Erythroblast (primary cell): ENCODE measurements around the gene ACMSD.
"Not testable (repeated sequence)": the region's sequence is repeated elsewhere in the genome, so short reads cannot be mapped to it uniquely, and the experiment has no call there.

Source experiments
- DNase-seq, 2 experiments: peaks; one replicate each; lab custom pipeline; 2025; lab: John Stamatoyannopoulos, UW
- GATA1 ChIP-seq: IDR thresholded peaks from 2 replicates; pipeline ENCODE4 v1.6.1; 2011; ENCODE audit warnings: low read depth, mild to moderate bottlenecking, control low read depth, low read length, moderate library complexity
- POLR2A ChIP-seq: IDR thresholded peaks from 2 replicates; pipeline ENCODE4 v1.6.1; 2011; ENCODE audit warnings: mild to moderate bottlenecking, low read length

ACMSD gene

DNA sequence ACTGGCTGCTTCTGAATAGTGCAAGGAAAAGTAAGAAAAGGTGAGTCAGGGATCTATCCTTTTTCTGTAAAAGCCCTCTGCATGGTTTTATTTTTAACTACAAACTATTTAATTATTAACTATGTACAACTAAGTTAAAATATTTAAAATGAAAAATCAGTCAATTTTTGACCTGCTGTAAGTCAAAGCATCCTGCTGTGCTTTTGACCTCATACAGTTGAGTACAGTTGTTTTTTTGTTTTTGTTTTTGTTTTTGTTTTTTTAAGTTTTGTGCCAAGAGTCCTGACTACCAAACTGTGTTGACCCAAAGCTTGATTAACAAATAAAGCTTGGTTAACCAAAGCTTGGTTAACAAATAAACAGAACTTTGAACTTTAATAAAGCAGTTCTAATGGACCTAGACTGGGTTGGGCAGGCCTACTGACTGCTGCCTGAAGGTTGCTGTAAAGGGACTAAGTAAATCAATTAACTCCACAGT, at the start of gene ACMSD:
ACMSD (plus strand) TSS at position 474 of the 478 bp plus-strand sequence. CDS start 67 bp downstream, outside the sequence.
- no peak for DNase-seq
- TF ChIP-seq POLR2A: no peak
- no peak for TF ChIP-seq GATA1

DNA sequence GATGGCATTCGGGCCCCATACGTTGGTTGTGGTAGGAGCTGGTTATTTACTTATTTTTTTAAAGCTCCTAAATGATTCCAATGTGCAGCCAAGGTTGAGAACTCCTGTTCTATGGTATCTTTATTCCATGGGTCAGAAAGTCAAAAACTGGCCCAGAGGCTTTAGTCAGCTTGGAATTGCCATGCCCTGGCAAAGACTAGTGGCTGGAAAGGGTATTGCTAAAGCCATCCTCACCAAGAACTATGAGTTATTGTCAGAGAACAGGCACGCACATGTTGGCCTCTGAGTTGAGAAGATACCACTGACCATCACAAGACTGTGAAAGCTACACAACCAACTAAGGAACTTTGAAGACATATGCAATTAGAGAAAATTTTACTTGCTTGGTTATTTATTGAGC, 47.9 kb upstream of the ACMSD start:
- TF ChIP-seq POLR2A: no peak
- TF ChIP-seq GATA1: no peak
- DNase-seq: peak in 1 of 2 experiments; percentile 7

DNA sequence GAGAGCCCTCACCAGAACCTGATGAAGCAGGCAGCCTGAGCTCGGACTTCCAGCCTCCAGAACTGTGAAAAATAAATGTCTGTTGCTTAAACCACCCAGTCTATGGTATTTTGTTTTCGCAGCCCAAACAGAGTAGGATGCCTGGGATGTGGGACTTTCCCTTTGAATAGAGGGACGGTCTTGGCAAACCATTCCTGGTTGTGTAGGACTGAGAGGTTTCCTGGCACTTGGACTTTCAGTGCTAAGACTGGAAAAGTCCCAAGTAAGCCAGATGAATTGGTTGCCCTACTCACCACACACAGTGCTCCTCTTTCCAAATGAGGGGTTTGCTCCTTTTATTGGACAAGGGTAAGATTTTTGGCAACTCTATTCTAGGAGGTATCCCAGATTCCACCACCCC, 46.8 kb upstream of the ACMSD start:
- DNase-seq: no peak
- TF ChIP-seq POLR2A (no peak), GATA1 (no peak)

DNA sequence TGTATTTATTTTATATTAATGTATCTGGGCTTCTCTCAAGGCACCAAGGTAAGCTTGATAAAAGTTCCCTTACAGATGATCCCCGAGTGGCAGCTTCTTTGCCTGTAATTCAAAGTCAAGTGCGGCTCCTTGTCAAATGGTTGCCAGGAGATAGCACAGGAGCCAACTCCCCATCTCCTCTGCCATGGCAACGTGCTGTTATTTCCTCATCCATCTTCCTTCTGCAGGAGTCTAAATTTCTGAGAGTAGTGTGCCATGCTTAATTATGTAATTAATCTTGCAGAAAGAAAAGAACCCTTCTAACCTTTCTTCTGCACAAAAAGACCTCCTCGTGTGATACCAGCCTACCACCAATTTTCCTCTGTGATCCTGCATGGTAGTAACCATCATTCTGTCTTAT, 46.2 kb upstream of the ACMSD start:
- DNase-seq: no peak
- TF ChIP-seq GATA1 (no peak), POLR2A (no peak)

DNA sequence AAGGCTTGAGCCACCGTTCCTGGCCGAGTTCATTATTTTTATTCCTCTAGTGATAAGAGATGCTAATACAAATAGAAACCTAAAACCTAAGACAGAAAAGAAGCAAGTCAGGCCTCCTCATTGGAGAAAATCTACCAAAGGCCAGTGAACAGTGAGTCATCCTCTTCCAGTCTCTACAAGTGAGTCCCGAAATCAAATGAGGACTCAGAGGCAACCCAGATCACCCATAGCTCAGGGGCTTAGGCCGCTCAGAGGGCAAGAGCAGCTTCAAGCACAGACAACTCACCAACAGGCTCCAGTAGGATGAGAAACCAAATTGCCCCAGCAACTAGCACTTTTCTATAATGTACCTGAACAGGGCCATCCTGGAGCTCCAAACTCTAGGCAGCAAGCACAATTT, 42.7 kb upstream of the ACMSD start:
- TF ChIP-seq POLR2A (no peak), GATA1 (no peak)
- DNase-seq: no peak

DNA sequence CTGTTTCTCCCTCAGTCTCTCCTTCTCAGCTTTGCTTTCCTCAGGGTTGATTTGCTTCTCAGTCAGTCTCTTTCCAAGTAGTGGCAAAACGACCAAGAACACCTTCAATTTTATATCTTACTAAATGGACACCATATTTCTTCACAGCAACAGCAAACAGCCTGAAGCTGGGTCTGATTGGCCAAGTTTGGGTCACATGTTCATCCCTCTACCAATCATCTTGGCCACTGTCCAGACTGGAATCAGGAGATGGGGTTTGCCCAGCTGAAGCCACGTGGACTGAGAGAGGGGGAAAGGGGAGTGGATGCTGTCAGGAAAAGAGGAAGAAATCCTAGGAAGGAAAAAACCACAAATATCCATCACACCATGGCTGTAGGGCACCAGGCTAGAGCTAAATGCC, 42.0 kb upstream of the ACMSD start:
- TF ChIP-seq POLR2A (no peak), GATA1 (no peak)
- DNase-seq: no peak

DNA sequence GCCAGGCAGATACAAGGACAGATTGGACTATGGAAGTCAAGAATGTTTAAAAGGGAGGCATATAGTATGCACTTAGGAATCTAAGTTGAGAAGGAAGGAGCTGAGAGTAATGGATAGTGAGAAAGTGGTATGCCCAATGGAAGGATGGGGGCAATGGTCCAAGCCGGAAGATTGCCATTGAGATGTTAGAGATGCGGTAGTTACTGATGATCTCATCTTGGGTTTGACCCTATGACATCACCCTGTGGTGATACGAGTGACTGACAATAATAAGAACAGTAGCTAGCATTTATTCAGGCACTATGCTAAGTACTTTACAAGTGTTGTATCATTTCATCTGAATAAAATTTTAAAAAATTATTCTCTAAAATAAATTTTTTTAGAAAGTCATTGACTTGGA, 38.5 kb upstream of the ACMSD start:
- no peak for TF ChIP-seq POLR2A
- TF ChIP-seq GATA1: no peak
- no peak for DNase-seq

DNA sequence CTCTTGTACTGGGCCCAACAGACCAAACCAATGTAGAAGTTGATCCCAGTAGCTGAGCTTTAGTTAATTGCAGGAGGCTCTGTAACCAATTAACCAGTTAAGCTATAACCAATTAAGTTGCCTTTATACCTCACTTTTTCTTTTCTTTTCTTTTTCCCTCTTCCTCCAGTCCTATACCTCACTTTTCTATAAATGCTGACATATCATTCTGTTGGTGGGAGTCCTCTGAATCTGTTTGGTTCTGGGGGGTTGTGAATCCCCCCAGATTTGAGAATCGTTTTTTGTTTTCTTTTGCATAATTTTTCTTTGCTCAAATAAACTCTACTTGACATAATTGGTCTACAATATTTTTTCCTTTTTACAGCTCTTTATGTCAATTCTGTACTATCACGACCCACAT, 38.1 kb upstream of the ACMSD start:
- no peak for DNase-seq
- no peak for TF ChIP-seq GATA1
- TF ChIP-seq POLR2A: no peak

DNA sequence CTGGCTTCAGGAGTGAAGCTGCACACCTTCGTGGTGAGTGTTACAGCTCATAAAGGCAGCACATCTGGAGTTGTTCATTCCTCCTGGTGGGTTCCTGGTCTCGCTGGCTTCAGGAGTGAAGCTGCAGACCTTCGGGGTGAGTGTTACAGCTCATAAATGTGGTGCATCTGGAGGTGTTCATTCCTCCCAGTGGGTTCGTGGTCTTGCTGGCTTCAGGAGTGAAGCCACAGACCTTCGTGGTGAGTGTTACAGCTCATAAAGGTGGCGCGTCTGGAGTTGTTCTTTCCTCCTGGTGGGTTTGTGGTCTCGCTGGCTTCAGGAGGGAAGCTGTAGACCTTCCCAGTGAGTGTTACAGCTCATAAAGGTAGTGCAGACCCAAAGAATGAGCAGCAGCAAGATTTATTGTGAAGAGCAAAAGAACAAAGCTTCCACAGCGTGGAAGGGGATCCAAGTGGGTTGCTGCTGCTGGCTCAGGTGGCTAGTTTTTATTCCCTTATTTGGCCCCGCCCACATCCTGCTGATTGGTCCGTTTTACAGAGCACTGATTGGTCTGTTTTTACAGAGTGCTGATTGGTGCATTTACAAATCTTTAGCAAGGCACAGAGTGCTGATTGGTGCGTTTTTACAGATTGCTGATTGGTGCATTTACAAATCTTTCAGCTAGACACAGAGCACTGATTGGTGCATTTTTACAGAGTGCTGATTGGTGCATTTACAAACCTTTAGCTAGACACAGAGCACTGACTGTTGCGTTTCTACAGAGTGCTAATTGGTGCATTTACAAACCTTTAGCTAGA, 34.6 kb upstream of the ACMSD start:
- not testable (repeated sequence) for DNase-seq

DNA sequence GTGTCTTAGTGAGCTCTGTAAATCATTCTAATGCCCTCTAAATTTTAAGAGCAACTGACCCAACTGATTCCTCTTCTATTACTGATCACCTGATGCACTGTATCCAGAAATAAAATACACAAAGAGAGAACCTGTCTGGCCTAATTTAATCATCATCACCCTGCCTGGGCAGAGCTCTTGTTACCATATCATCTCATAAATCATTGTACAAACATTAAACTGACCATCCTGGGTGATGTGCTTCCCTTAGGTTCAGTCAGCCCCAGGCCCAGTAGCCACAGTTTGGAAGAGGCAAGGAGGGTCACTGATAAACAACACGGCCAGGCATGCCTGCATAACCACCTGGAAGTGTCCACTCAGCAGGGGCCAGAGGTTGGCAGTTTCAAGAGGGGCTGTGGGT, 22.7 kb upstream of the ACMSD start:
- no peak for DNase-seq
- no peak for TF ChIP-seq POLR2A
- no peak for TF ChIP-seq GATA1

DNA sequence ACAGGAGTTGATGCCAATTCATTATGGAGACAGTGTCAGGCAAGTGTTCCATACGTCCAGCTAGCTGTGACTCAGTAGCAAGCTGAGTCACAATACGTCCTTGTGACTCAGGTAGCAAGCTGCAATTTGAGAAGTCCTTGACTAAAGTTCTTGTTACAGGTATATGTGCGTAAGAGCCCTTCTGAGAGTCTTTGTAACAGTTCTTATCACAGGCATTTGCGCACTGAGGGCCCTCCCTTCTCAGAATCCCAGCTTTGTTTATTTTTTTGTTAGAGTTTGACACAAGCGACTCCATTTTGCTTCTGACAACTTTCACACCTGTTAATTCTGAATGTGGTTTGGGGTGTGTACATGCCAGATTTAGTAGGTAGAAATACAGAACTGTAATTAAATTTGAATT, 20.1 kb upstream of the ACMSD start:
- no peak for DNase-seq

DNA sequence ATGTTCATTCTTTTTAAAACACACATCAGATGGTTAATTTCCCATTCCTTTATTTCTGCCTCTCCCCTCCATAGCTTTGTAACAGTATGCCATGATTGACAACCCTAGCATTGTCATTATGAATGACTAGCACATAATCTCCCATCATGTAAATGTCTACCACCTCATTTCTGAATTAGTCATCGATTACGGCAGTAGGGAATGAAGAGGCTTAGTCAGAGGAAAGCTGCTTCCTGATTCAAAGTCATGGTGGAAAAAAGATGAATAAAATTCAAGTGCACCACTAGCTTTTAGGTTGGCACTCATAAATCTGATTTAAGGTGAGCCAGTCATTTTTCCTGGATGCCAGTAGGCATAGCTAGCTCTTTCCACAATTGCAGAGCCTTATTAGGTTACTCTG, 19.1 kb upstream of the ACMSD start:
- TF ChIP-seq POLR2A (no peak), GATA1 (no peak)
- no peak for DNase-seq

More for the DNA sequence above, 20.1 kb upstream of the ACMSD start:
- TF ChIP-seq POLR2A (no peak), GATA1 (no peak)

DNA sequence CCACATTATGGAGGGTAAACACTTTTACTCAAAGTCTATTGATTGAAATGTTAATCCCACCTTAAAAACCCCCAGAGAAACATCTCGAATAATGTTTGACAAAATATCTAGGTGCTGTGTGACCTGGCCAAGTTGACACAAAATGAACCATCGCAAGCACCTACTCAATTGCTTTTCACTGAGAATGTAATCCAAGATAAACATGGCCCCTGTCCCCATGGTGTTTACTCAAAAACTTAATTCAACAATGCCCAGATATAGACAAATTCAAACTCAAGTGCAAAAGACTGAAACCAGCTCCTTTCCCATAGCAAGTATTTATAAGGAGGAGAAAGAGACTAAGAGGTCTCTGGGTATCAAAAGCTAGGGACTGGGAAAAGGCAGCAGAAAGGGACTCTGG, 15.0 kb upstream of the ACMSD start:
- TF ChIP-seq POLR2A: no peak
- no peak for TF ChIP-seq GATA1
- no peak for DNase-seq

DNA sequence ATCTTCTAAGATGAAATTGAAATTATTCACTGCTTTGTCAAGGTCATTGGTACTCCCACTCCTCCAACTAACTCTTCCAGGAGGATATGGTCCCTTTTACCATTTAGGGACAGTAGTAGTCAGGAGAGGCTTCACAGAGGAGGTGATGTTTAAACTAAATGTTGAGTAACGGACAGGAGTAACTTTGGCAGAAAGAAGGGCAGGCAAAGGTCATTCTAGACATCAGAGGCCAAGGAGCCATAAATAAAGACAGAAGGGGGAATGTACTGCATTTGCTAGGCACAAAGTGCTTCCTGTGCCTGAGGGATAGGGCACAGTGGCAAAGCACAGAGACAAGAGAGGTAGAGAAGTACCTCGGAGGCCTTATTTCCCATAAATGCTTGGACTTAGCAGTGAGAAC, 14.6 kb upstream of the ACMSD start:
- DNase-seq: no peak
- no peak for TF ChIP-seq GATA1
- no peak for TF ChIP-seq POLR2A

DNA sequence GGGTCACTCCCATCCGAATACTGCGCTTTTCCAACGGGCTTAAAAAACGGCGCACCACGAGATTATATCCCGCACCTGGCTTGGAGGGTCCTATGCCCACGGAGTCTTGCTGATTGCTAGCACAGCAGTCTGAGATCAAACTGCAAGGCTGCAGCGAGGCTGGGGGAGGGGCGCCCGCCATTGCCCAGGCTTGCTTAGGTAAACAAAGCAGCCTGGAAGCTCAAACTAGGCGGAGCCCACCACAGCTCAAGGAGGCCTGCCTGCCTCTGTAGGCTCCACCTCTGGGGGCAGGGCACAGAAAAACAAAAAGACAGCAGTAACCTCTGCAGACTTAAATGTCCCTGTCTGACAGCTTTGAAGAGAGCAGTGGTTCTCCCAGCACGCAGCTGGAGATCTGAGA, 12.7 kb upstream of the ACMSD start:
- DNase-seq: not testable (repeated sequence)

DNA sequence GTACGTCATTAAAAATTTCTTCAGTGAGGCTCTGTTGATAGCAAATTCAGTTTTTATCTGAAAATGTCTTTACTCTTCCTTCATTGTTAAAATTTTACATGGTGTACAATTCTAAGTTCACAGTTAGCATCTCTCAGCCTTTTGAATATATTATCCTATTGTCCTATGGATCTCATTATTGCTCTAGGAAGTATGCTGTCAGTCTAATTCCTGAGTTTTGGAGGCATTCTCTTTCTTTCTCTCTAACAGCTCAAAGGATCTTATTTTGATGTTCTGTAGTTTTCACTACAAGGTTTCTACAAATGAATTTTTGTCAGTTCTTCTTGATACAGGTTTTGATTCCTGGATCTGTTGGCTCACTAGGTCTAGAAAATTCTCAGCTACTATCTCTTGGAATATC, 2.9 kb upstream of the ACMSD start:
- no peak for DNase-seq
- TF ChIP-seq POLR2A (no peak), GATA1 (no peak)

DNA sequence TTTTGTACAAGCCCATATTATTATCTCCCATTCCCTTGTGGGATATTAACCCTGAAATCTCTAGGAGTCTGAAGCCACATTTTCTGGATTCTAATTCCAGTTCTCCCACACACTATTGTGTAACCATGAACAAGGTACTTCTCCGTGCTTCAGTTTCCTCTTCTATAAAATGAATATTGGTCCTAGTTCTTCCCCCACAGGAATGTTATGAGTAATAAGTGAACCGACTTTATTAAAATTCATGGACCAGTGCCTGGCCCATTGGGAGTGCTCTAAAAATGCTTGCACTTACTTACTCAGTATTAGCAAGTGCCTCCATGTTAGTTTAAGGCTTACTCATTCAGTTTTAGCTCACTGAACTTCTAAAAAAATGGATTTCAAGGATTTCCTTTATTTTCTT, 1.4 kb upstream of the ACMSD start:
- no peak for DNase-seq
- TF ChIP-seq POLR2A (no peak), GATA1 (no peak)
